Measurements from ENCODE around the gene PRR33. TPM values are rescaled to one million over a fixed set of nuclear protein-coding genes. Genes with fewer than 3 reads are reported as not detected.

Gene PRR33
- total RNA-seq, 1 experiment from 2014 or later, result not detected

- no peak for DNase-seq
- Histone ChIP-seq H3K27ac (ENCODE audit: low read length) (no peak overlapping the region), H3K79me2 (ENCODE audit: low read length) (no peaks in the 10 kb centered on the region), H4K20me1 (ENCODE audit: insufficient read depth, low read depth, low read length) (no peaks in the 10 kb centered on the region), H3K27me3 (ENCODE audit: low read length) (no peaks in the 10 kb centered on the region), H3K4me1 (ENCODE audit: low read length) (no peaks in the 10 kb centered on the region), H2AFZ (ENCODE audit: low read length) (no peak overlapping the region), H3K36me3 (ENCODE audit: insufficient read depth, low read length) (no peaks in the 10 kb centered on the region), H3K9me3 (ENCODE audit: low read length) (no peaks in the 10 kb centered on the region), H3K4me2 (ENCODE audit: low read depth, low read length, poor library complexity, severe bottlenecking) (no peak overlapping the region), H3K4me3 (ENCODE audit: low read length) (no peak overlapping the region), H3K9me2 (replicated peaks; ENCODE audit: insufficient read depth, low read length) (no peaks in the 10 kb centered on the region), H3K9ac (ENCODE audit: low read length) (no peak overlapping the region)
Measured at GRCh38 chr11:1929621-1930461, 38.1 kb upstream of the PRR33 start.

- DNase-seq, result no peak
- no peaks in the 10 kb centered on the region for H3K36me3 ChIP-seq (ENCODE audit: insufficient read depth, low read length)
- no peak overlapping the region for H2AFZ ChIP-seq (ENCODE audit: low read length)
- H3K4me1 ChIP-seq (ENCODE audit: low read length), result no peaks in the 10 kb centered on the region
- no peak overlapping the region for H3K9ac ChIP-seq (ENCODE audit: low read length)
- no peaks in the 10 kb centered on the region for H3K9me3 ChIP-seq (ENCODE audit: low read length)
- H3K4me2 ChIP-seq (ENCODE audit: low read depth, low read length, poor library complexity, severe bottlenecking), result no peak overlapping the region
- H3K27me3 ChIP-seq (ENCODE audit: low read length), result no peaks in the 10 kb centered on the region
- no peaks in the 10 kb centered on the region for H3K9me2 ChIP-seq (replicated peaks; ENCODE audit: insufficient read depth, low read length)
- H3K27ac ChIP-seq (ENCODE audit: low read length), result no peak overlapping the region
- H3K4me3 ChIP-seq (ENCODE audit: low read length), result no peak overlapping the region
- H3K79me2 ChIP-seq (ENCODE audit: low read length), result no peaks in the 10 kb centered on the region
- no peaks in the 10 kb centered on the region for H4K20me1 ChIP-seq (ENCODE audit: insufficient read depth, low read depth, low read length)
Measured at GRCh38 chr11:1928891-1929541, 37.3 kb upstream of the PRR33 start.

- no peaks in the 10 kb centered on the region for H3K27me3 ChIP-seq (ENCODE audit: low read length)
- no peak overlapping the region for H2AFZ ChIP-seq (ENCODE audit: low read length)
- no peaks in the 10 kb centered on the region for H3K9me2 ChIP-seq (replicated peaks; ENCODE audit: insufficient read depth, low read length)
- H3K9me3 ChIP-seq (ENCODE audit: low read length), result no peaks in the 10 kb centered on the region
- no peak overlapping the region for H3K4me2 ChIP-seq (ENCODE audit: low read depth, low read length, poor library complexity, severe bottlenecking)
- H3K36me3 ChIP-seq (ENCODE audit: insufficient read depth, low read length), result no peaks in the 10 kb centered on the region
- no peak for DNase-seq
- no peaks in the 10 kb centered on the region for H3K79me2 ChIP-seq (ENCODE audit: low read length)
- no peak overlapping the region for H3K9ac ChIP-seq (ENCODE audit: low read length)
- no peak overlapping the region for H3K4me3 ChIP-seq (ENCODE audit: low read length)
- no peaks in the 10 kb centered on the region for H3K4me1 ChIP-seq (ENCODE audit: low read length)
- H4K20me1 ChIP-seq (ENCODE audit: insufficient read depth, low read depth, low read length), result no peaks in the 10 kb centered on the region
- H3K27ac ChIP-seq (ENCODE audit: low read length), result no peak overlapping the region
Measured at GRCh38 chr11:1928470-1928890, 36.8 kb upstream of the PRR33 start.

GRCh38 chr11:1927848-1928469 is 36.3 kb upstream of the PRR33 start:
- no peak for DNase-seq

GRCh38 chr11:1927026-1927847 is 35.5 kb upstream of the PRR33 start:
- Histone ChIP-seq H3K27ac (ENCODE audit: low read length) (no peak overlapping the region), H3K36me3 (ENCODE audit: insufficient read depth, low read length) (no peaks in the 10 kb centered on the region), H2AFZ (ENCODE audit: low read length) (no peak overlapping the region), H4K20me1 (ENCODE audit: insufficient read depth, low read depth, low read length) (no peaks in the 10 kb centered on the region), H3K27me3 (ENCODE audit: low read length) (no peaks in the 10 kb centered on the region), H3K4me1 (ENCODE audit: low read length) (no peaks in the 10 kb centered on the region), H3K9me2 (replicated peaks; ENCODE audit: insufficient read depth, low read length) (no peaks in the 10 kb centered on the region), H3K9me3 (ENCODE audit: low read length) (no peaks in the 10 kb centered on the region), H3K9ac (ENCODE audit: low read length) (no peak overlapping the region), H3K4me3 (ENCODE audit: low read length) (no peak overlapping the region), H3K4me2 (ENCODE audit: low read depth, low read length, poor library complexity, severe bottlenecking) (no peak overlapping the region), H3K79me2 (ENCODE audit: low read length) (no peaks in the 10 kb centered on the region)
- DNase-seq, result no peak

More at GRCh38 chr11:1927848-1928469, 36.3 kb upstream of the PRR33 start:
- Histone ChIP-seq H3K79me2 (ENCODE audit: low read length) (no peaks in the 10 kb centered on the region), H3K4me3 (ENCODE audit: low read length) (no peak overlapping the region), H3K9me3 (ENCODE audit: low read length) (no peaks in the 10 kb centered on the region), H3K4me2 (ENCODE audit: low read depth, low read length, poor library complexity, severe bottlenecking) (no peak overlapping the region), H3K9ac (ENCODE audit: low read length) (no peak overlapping the region), H2AFZ (ENCODE audit: low read length) (no peak overlapping the region), H3K36me3 (ENCODE audit: insufficient read depth, low read length) (no peaks in the 10 kb centered on the region), H3K27ac (ENCODE audit: low read length) (no peak overlapping the region), H3K27me3 (ENCODE audit: low read length) (no peaks in the 10 kb centered on the region), H3K9me2 (replicated peaks; ENCODE audit: insufficient read depth, low read length) (no peaks in the 10 kb centered on the region), H3K4me1 (ENCODE audit: low read length) (no peaks in the 10 kb centered on the region), H4K20me1 (ENCODE audit: insufficient read depth, low read depth, low read length) (no peaks in the 10 kb centered on the region)

- no peaks in the 10 kb centered on the region for H3K79me2 ChIP-seq (ENCODE audit: low read length)
Measured at GRCh38 chr11:1926156-1927025, 34.7 kb upstream of the PRR33 start.

GRCh38 chr11:1925373-1926155 is 33.9 kb upstream of the PRR33 start:
- no peak overlapping the region for H3K9ac ChIP-seq (ENCODE audit: low read length)
- H3K4me3 ChIP-seq (ENCODE audit: low read length), result no peak overlapping the region
- no peaks in the 10 kb centered on the region for H4K20me1 ChIP-seq (ENCODE audit: insufficient read depth, low read depth, low read length)
- no peaks in the 10 kb centered on the region for H3K9me2 ChIP-seq (replicated peaks; ENCODE audit: insufficient read depth, low read length)
- no peak overlapping the region for H3K27ac ChIP-seq (ENCODE audit: low read length)
- H2AFZ ChIP-seq (ENCODE audit: low read length), result no peak overlapping the region
- DNase-seq, result no peak
- H3K9me3 ChIP-seq (ENCODE audit: low read length), result no peaks in the 10 kb centered on the region
- H3K36me3 ChIP-seq (ENCODE audit: insufficient read depth, low read length), result no peaks in the 10 kb centered on the region
- H3K4me1 ChIP-seq (ENCODE audit: low read length), result no peaks in the 10 kb centered on the region
- no peaks in the 10 kb centered on the region for H3K79me2 ChIP-seq (ENCODE audit: low read length)
- no peak overlapping the region for H3K4me2 ChIP-seq (ENCODE audit: low read depth, low read length, poor library complexity, severe bottlenecking)
- no peaks in the 10 kb centered on the region for H3K27me3 ChIP-seq (ENCODE audit: low read length)

More at GRCh38 chr11:1926156-1927025, 34.7 kb upstream of the PRR33 start:
- no peaks in the 10 kb centered on the region for H3K4me1 ChIP-seq (ENCODE audit: low read length)
- no peaks in the 10 kb centered on the region for H3K9me2 ChIP-seq (replicated peaks; ENCODE audit: insufficient read depth, low read length)
- H3K4me2 ChIP-seq (ENCODE audit: low read depth, low read length, poor library complexity, severe bottlenecking), result no peak overlapping the region
- H3K4me3 ChIP-seq (ENCODE audit: low read length), result no peak overlapping the region
- H3K9ac ChIP-seq (ENCODE audit: low read length), result no peak overlapping the region
- DNase-seq, result no peak
- H3K27ac ChIP-seq (ENCODE audit: low read length), result no peak overlapping the region
- H3K36me3 ChIP-seq (ENCODE audit: insufficient read depth, low read length), result no peaks in the 10 kb centered on the region
- no peak overlapping the region for H2AFZ ChIP-seq (ENCODE audit: low read length)
- H4K20me1 ChIP-seq (ENCODE audit: insufficient read depth, low read depth, low read length), result no peaks in the 10 kb centered on the region
- H3K27me3 ChIP-seq (ENCODE audit: low read length), result no peaks in the 10 kb centered on the region
- no peaks in the 10 kb centered on the region for H3K9me3 ChIP-seq (ENCODE audit: low read length)

All from Karpas-422 (cell line).